HepG2 (cell line): ENCODE data around the gene TMEM14C.

Experiments used
- POGZ ChIP-seq: sonication (generic); formaldehyde crosslinking; IDR thresholded peaks from 2 replicates; pipeline ENCODE4 v1.4.0; 2020; ENCODE audit warnings: mild to moderate bottlenecking, missing genetic modification reagents
- SPEN ChIP-seq: sonication (generic); formaldehyde crosslinking; IDR thresholded peaks from 2 replicates; pipeline ENCODE4 v1.5.1; 2020; ENCODE audit warnings: low read depth, mild to moderate bottlenecking, missing genetic modification reagents
- ZNF263 ChIP-seq: sonication (generic); formaldehyde crosslinking; IDR thresholded peaks from 2 replicates; pipeline ENCODE4 v1.4.0; 2020; ENCODE audit warnings: missing genetic modification reagents
- TF ChIP-seq, protein P1 (sequence below): sonication (generic); formaldehyde crosslinking; IDR thresholded peaks from 2 replicates; pipeline ENCODE4 v1.8.1; 2022; ENCODE audit warnings: mild to moderate bottlenecking, missing genetic modification reagents

- TF ChIP-seq SPEN (CRISPR knock-in tag) (peak; percentile 96), POGZ (peak; percentile 91), ZNF263 (no peak)
- TF ChIP-seq, protein P1, sequence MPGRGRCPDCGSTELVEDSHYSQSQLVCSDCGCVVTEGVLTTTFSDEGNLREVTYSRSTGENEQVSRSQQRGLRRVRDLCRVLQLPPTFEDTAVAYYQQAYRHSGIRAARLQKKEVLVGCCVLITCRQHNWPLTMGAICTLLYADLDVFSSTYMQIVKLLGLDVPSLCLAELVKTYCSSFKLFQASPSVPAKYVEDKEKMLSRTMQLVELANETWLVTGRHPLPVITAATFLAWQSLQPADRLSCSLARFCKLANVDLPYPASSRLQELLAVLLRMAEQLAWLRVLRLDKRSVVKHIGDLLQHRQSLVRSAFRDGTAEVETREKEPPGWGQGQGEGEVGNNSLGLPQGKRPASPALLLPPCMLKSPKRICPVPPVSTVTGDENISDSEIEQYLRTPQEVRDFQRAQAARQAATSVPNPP (CRISPR knock-in tag) = peak; percentile 74
Observed at GRCh38 chr6:10722820-10723566, at the start of gene TMEM14C.
